Activated CD4-positive, alpha-beta T cell treated with anti-CD3 and anti-CD28 coated beads for 48 hours (primary cell): Measurements from ENCODE around the gene ZNF41.
"Not testable (repeated sequence)": the region's sequence is repeated elsewhere in the genome, so short reads cannot be mapped to it uniquely, and the experiment has no call there.

Experiments
- DNase-seq: peaks from one replicate; pipeline ENCODE4 v3.0.0-alpha.2; 2020

Gene ZNF41

GRCh38 chrX:47482512-47483305 is at the start of gene ZNF41:
Gene ZNF41, minus strand, starts transcription at chrX:47483222. Its CDS starts 15,741 bp downstream, at chrX:47467481.
- peak; percentile 86 for DNase-seq

GRCh38 chrX:47530049-47530448 is 47.0 kb upstream of the ZNF41 start:
- DNase-seq: no peak

- DNase-seq: no peak
Measured at GRCh38 chrX:47529548-47529947, 46.5 kb upstream of the ZNF41 start.

GRCh38 chrX:47523713-47524166 is 40.7 kb upstream of the ZNF41 start:
- no peak for DNase-seq

- DNase-seq: peak; percentile 84
Measured at GRCh38 chrX:47523297-47523696, 40.3 kb upstream of the ZNF41 start.

GRCh38 chrX:47518144-47518543 is 35.1 kb upstream of the ZNF41 start:
- DNase-seq: no peak

- peak; percentile 5 for DNase-seq
Measured at GRCh38 chrX:47515941-47516665, 33.1 kb upstream of the ZNF41 start.

- no peak for DNase-seq
Measured at GRCh38 chrX:47514533-47515235, 31.7 kb upstream of the ZNF41 start.

- DNase-seq: peak; percentile 17
Measured at GRCh38 chrX:47513034-47513965, 30.3 kb upstream of the ZNF41 start.

GRCh38 chrX:47512383-47512782 is 29.4 kb upstream of the ZNF41 start:
- DNase-seq: not testable (repeated sequence)

- DNase-seq: no peak
Measured at GRCh38 chrX:47507153-47507867, 24.3 kb upstream of the ZNF41 start.

GRCh38 chrX:47503151-47503550 is 20.1 kb upstream of the ZNF41 start:
- DNase-seq: no peak

GRCh38 chrX:47502316-47503125 is 19.5 kb upstream of the ZNF41 start:
- no peak for DNase-seq

GRCh38 chrX:47501226-47502074 is 18.4 kb upstream of the ZNF41 start:
- DNase-seq: no peak

GRCh38 chrX:47500554-47500953 is 17.5 kb upstream of the ZNF41 start:
- no peak for DNase-seq

GRCh38 chrX:47499293-47499692 is 16.3 kb upstream of the ZNF41 start:
- DNase-seq: no peak

- no peak for DNase-seq
Measured at GRCh38 chrX:47498411-47498810, 15.4 kb upstream of the ZNF41 start.

- DNase-seq: no peak
Measured at GRCh38 chrX:47497271-47497888, 14.4 kb upstream of the ZNF41 start.

GRCh38 chrX:47492133-47492532 is 9.1 kb upstream of the ZNF41 start:
- DNase-seq: not testable (repeated sequence)
